ENCODE measurements around the gene SHISA5. TPM values are rescaled to one million over a fixed set of nuclear protein-coding genes. Genes with fewer than 3 reads are reported as not detected.

SHISA5 gene
- total RNA-seq, 1 experiment from 2014 or later, result 174 TPM

- Histone ChIP-seq H2BK5ac (ENCODE audit: insufficient read length, low read length) (no peak overlapping the region), H3K14ac (ENCODE audit: insufficient read depth, low read length) (no peak overlapping the region), H2BK15ac (ENCODE audit: low read depth, low read length) (no peak overlapping the region), H3K79me1 (ENCODE audit: insufficient read depth, low read depth, low read length, poor library complexity, severe bottlenecking) (no peaks in the 10 kb centered on the region), H3K9ac (ENCODE audit: extremely low read depth, insufficient read length, low read length) (no peak overlapping the region), H3K4ac (ENCODE audit: low read depth, low read length) (no peak overlapping the region), H3K27ac (ENCODE audit: insufficient read length, low read depth, low read length) (no peak overlapping the region), H3K23me2 (ENCODE audit: insufficient read length, low read depth, low read length, poor library complexity, severe bottlenecking) (no peaks in the 10 kb centered on the region), H3K4me2 (ENCODE audit: insufficient read depth, insufficient read length, low read length) (no peak overlapping the region), H3K23ac (ENCODE audit: insufficient read length, low read depth, low read length) (no peak overlapping the region), H3K18ac (ENCODE audit: insufficient read length, low read depth, low read length) (no peak overlapping the region), H3K9me3 (ENCODE audit: control insufficient read depth, low read depth, low read length) (no peaks in the 10 kb centered on the region), H2AFZ (ENCODE audit: low read length) (no peak overlapping the region), H3K4me1 (ENCODE audit: insufficient read depth, low read length) (peaks cover 2% of the 10 kb centered on the region; the same call in 1 of the 2 replicates), H3T11ph (ENCODE audit: low read length) (no peak overlapping the region), H4K8ac (replicated peaks; ENCODE audit: insufficient read length, low read depth, low read length) (no peak overlapping the region), H4K20me1 (ENCODE audit: control insufficient read depth, insufficient read depth, insufficient read length) (no peaks in the 10 kb centered on the region), H4K5ac (ENCODE audit: insufficient read length, low read depth, low read length) (no peak overlapping the region), H2BK12ac (ENCODE audit: insufficient read length, low read depth, low read length) (no peak overlapping the region), H2BK120ac (ENCODE audit: low read depth, low read length, poor library complexity, severe bottlenecking) (no peak overlapping the region), H2BK20ac (ENCODE audit: low read depth, low read length, poor library complexity, severe bottlenecking) (no peak overlapping the region), H3K79me2 (ENCODE audit: insufficient read depth, low read length) (peaks cover 22% of the 10 kb centered on the region; the same call in 1 of the 2 replicates), H3K27me3 (ENCODE audit: insufficient read depth, low read length) (no peaks in the 10 kb centered on the region), H2AK5ac (ENCODE audit: insufficient read length, low read length) (no peak overlapping the region), H4K91ac (ENCODE audit: insufficient read length, low read depth, low read length) (no peak overlapping the region), H3K56ac (ENCODE audit: insufficient read length, low read depth, low read length) (no peak overlapping the region)
- H3K27me3 Mint-ChIP-seq (ENCODE audit: low read depth), result no peaks in the 10 kb centered on the region
- no CpG with 5 or more reads among the region's 3 CpGs for WGBS (ENCODE audit: extremely low coverage, insufficient read length, low lambda C conversion rate)
- no peak overlapping the region for H3K27ac Mint-ChIP-seq
- H3K4me1 Mint-ChIP-seq, result peaks cover 19 to 22% of the 10 kb centered on the region in 2 experiments
- no peaks in the 10 kb centered on the region for H3K9me3 Mint-ChIP-seq
- peak; percentile 45; the same call in 2 of the 3 replicates for TF ChIP-seq CTCF (conservative IDR thresholded peaks at IDR 0.05)
- H3K4me3 Mint-ChIP-seq, result no peak overlapping the region
- peaks cover 27 to 61% (median 58%) of the 10 kb centered on the region in 3 experiments; a peak in 6 of 7 replicates for H3K36me3 Mint-ChIP-seq (ENCODE audit: insufficient read depth in 1 of 3, low read depth in 3 of 3)
- peak; percentile 42 for DNase-seq
These were observed 81.7 kb downstream of the SHISA5 start for GRCh38 chr3:48422272-48422671.

All from H9 (cell line).